AG04450 (cell line): ENCODE results near the gene EIF3L. TPM values are rescaled to one million over a fixed set of nuclear protein-coding genes. Genes with fewer than 3 reads are reported as not detected.
A peak's percentile ranks its signal among the peaks of the same experiment; 100 is the strongest.

Source experiments
- CTCF ChIA-PET: fragments of 300-600, 350-600 bp; formaldehyde crosslinking; extraction: SDS; loops from one replicate; lab custom pipeline; 2022; ENCODE audit warnings: antibody characterized with exemption, inconsistent platforms; lab: Charles Lee
- POLR2A ChIA-PET: fragments of 350-600 bp; formaldehyde crosslinking; extraction: SDS; loops from one replicate; lab custom pipeline; 2021; ENCODE audit warnings: antibody characterized with exemption, inconsistent platforms; lab: Yijun Ruan, JAX
- DNase-seq: peaks from one replicate; pipeline ENCODE4 v3.0.0-alpha.2; 2011; ENCODE audit warnings: low read depth, low spot score
- H3K27ac ChIP-seq: one replicate; pipeline ENCODE4 v1.5.1; 2012; ENCODE audit warnings: low read depth, low read length, control low read depth
- H3K27me3 ChIP-seq: one replicate; pipeline ENCODE4 v1.6.0; 2012; ENCODE audit warnings: low read length; ENCODE audit not compliant: control insufficient read depth, insufficient read depth
- H3K4me3 ChIP-seq: 2 replicates; pipeline ENCODE4 v1.5.1; 2011; ENCODE audit warnings: mild to moderate bottlenecking, low read depth, low read length, control low read depth
- H3K9me3 ChIP-seq: 2 replicates; pipeline ENCODE4 v1.5.1; 2012; ENCODE audit warnings: low read length; ENCODE audit not compliant: control insufficient read depth, insufficient read depth
- CTCF ChIP-seq: IDR thresholded peaks from 2 replicates; pipeline ENCODE4 v1.5.1; 2011; ENCODE audit warnings: low read depth, low read length, control low read depth, inconsistent platforms
- polyA plus RNA-seq: library from polyadenylated mRNA; depleted of rRNA; stranded (reverse); fragments of >200 nt; gene quantifications from 2 replicates; pipeline ENCODE4 v1.2.3, GENCODE V29; 2011

Gene EIF3L
- polyA plus RNA-seq, 1 experiment: 833 TPM

- Histone ChIP-seq H3K4me3 (no peak overlapping the region), H3K9me3 (no peaks in the 10 kb centered on the region; the same call in 1 of the 2 replicates), H3K27me3 (no peaks in the 10 kb centered on the region), H3K27ac (no peak overlapping the region)
- DNase-seq: no peak
- CTCF ChIA-PET: interaction anchor here (1.0 to 2.2 kb wide), 7 partner anchors 15 to 113 kb away, joined by 3 to 14 read pairs (median 5); partner anchors contain the start of gene MICALL1
- 0 out of 2 replicates have a peak, but pooled peaks have one; percentile 22 for TF ChIP-seq CTCF
- POLR2A ChIA-PET: interaction anchor here (0.7 kb wide), 1 partner anchor 899 kb away, joined by 3 read pairs; no protein-coding TSS in a partner anchor
Measured at GRCh38 chr22:37930952-37931440, 81.8 kb downstream of the EIF3L start.

DNA sequence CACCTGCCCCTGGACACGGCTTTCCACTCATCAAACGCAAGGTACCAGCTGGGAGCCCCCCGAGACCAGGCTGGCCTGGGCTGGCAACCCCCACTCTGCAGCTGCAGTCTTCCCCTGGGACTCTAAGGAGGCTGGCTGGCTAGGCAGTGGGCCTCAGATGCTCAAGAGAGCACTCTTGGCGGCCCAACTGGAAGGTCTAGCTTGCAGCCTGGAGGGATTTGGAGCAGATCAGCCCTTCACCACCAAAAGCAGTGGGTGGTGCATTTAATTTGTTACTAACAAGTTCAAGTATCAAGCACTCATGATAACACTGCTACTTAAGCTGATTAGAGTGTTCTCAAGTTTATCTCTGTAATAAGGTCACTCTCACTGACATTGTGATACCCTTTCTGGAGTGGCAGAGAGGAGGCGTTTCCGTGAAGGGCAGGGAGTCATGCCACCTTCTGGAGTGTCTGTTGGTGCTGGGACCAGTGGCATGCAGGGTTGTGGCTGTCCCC lies 82.7 kb downstream of the EIF3L start:
- no peak for TF ChIP-seq CTCF
- no peak overlapping the region for H3K4me3 ChIP-seq
- no peaks in the 10 kb centered on the region; the same call in 1 of the 2 replicates for H3K9me3 ChIP-seq
- POLR2A ChIA-PET: interaction anchor here (0.7 to 1.1 kb wide), 2 partner anchors 44 to 898 kb away, joined by 3 read pairs; no protein-coding TSS in a partner anchor
- H3K27me3 ChIP-seq: no peaks in the 10 kb centered on the region
- no peak overlapping the region for H3K27ac ChIP-seq
- CTCF ChIA-PET: interaction anchor here (0.5 to 2.5 kb wide), 8 partner anchors 26 to 117 kb away, joined by 3 to 24 read pairs (median 6); partner anchors contain the start of gene MICALL1
- no peak for DNase-seq

DNA sequence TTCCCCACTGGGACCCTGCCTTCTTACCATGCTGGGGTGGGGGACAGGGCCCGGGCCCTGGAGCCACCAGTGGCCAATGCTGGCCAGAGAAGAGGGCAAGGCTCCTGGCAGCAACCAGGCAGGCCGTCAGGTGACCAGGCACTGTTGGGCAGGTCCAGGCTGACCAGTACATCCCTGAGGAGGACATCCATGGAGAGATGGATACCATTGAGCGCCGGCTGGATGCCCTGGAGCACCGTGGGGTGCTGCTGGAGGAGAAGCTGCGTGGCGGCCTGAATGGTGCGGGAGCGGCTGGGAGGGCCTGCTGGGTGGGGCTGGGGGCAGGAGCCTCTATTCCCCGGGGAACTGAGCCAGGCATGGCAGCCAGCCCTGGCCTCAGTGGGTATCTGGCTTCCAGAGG lies 83.2 kb downstream of the EIF3L start:
- no peak overlapping the region for H3K27ac ChIP-seq
- H3K27me3 ChIP-seq: no peaks in the 10 kb centered on the region
- H3K9me3 ChIP-seq: no peaks in the 10 kb centered on the region; the same call in 1 of the 2 replicates
- DNase-seq: no peak
- POLR2A ChIA-PET: interaction anchor here (0.8 to 1.1 kb wide), 2 partner anchors 26 to 45 kb away, joined by 3 read pairs; partner anchors contain the start of gene MICALL1
- no peak for TF ChIP-seq CTCF
- CTCF ChIA-PET: interaction anchor here (0.5 to 2.5 kb wide), 7 partner anchors 33 to 117 kb away, joined by 3 to 24 read pairs (median 8); no protein-coding TSS in a partner anchor
- H3K4me3 ChIP-seq: no peak overlapping the region

DNA sequence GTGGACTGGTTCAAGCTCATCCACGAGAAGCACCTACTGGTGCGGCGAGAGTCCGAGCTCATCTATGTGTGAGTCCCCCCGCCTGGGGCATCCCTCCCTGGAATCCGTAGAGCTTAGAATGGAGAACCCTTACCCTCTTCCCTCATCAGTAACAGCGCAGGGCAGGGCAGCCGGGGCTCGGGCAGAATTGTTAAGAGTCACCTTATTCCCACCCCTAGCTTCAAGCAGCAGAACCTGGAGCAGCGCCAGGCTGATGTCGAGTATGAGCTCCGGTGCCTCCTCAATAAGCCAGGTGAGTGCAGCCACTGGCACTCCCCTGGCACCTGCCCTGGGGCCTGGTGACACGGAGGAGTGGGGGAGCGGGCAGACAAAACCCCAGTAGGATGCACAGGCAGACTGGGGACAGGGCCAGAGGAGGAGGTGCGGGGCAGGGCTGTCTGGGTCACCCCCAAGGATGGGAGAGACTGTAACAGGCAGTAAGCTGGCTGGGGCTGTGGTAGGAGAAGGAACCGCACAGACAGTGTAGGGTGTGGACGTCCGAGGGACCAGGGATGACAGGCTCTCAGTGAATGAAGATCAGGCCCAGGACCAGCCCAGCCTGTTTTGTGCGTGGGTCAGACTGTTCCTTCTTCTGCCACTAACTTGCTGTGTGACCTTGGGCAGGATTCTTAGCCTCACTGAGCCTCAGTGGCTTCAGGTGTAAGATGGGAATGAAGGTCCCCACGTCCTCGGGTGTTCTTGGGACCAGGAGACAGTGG lies 83.8 kb downstream of the EIF3L start:
- no peak for DNase-seq
- Histone ChIP-seq H3K4me3 (no peak overlapping the region), H3K9me3 (no peaks in the 10 kb centered on the region; the same call in 1 of the 2 replicates), H3K27me3 (no peaks in the 10 kb centered on the region), H3K27ac (peak overlapping the region; percentile 34)
- ChIA-PET POLR2A (interaction anchor here (0.8 to 1.1 kb wide), 2 partner anchors 27 to 45 kb away, joined by 3 read pairs; partner anchors contain the start of gene MICALL1), CTCF (interaction anchor here (0.5 to 2.5 kb wide), 9 partner anchors 33 to 118 kb away, joined by 3 to 24 read pairs (median 8); no protein-coding TSS in a partner anchor)
- no peak for TF ChIP-seq CTCF
